Mucosa of rectum (tissue), 2 donors: ENCODE data around the gene TOM1.

Experiments
- H3K27ac ChIP-seq, 2 donors: one replicate each; pipeline ENCODE4 v1.7.0; 2013; ENCODE audit warnings: inconsistent platforms in 2 of 2, low read depth in 2 of 2, low read length in 2 of 2
- H3K27me3 ChIP-seq, 2 donors: one replicate each; pipeline ENCODE4 v1.7.0; 2013; ENCODE audit warnings: low read length in 2 of 2; ENCODE audit not compliant: control insufficient read depth in 2 of 2, insufficient read depth in 2 of 2
- H3K36me3 ChIP-seq, 2 donors: one replicate each; pipeline ENCODE4 v1.7.0; 2013; ENCODE audit warnings: low read length in 2 of 2; ENCODE audit not compliant: control insufficient read depth in 2 of 2, insufficient read depth in 2 of 2
- H3K4me1 ChIP-seq, 2 donors: one replicate each; pipeline ENCODE4 v1.7.0; 2013; ENCODE audit warnings: low read length in 2 of 2, mild to moderate bottlenecking in 1 of 2; ENCODE audit not compliant: control insufficient read depth in 2 of 2, insufficient read depth in 2 of 2
- H3K4me3 ChIP-seq, 2 donors: one replicate each; pipeline ENCODE4 v1.7.0; 2013; ENCODE audit warnings: low read length in 2 of 2
- H3K9ac ChIP-seq, 2 donors: one replicate each; pipeline ENCODE4 v1.7.0; 2013; ENCODE audit warnings: low read length in 2 of 2, low read depth in 1 of 2, mild to moderate bottlenecking in 1 of 2
- H3K9me3 ChIP-seq, 2 donors: one replicate each; pipeline ENCODE4 v1.7.0; 2013; ENCODE audit warnings: low read length in 2 of 2; ENCODE audit not compliant: control insufficient read depth in 2 of 2
- donor health status: healthy.
- donor health status: Normal muscosa, but diverticular disease.

Gene TOM1

GRCh38 chr22:35380013-35380412, 80.3 kb downstream of the TOM1 start:
- no peaks in the 10 kb centered on the region for H3K9me3 ChIP-seq
- H3K36me3 ChIP-seq: peaks cover 6 to 12% of the 10 kb centered on the region in 2 donors
- no peak overlapping the region for H3K4me3 ChIP-seq
- H3K9ac ChIP-seq: peak overlapping the region; percentile 1 to 75
- H3K27me3 ChIP-seq: no peaks in the 10 kb centered on the region
- H3K4me1 ChIP-seq: peaks cover 46 to 47% of the 10 kb centered on the region in 2 donors
- H3K27ac ChIP-seq: peak overlapping the region; percentile 81 to 87

- H3K4me3 ChIP-seq: peak within 1 kb of the TSS; percentile 74 to 76
- H3K27ac ChIP-seq: peak within 1 kb of the TSS; percentile 81 to 87
- H3K27me3 ChIP-seq: no peaks in the 10 kb centered on the region
- no peaks in the 10 kb centered on the region for H3K9me3 ChIP-seq
- H3K4me1 ChIP-seq: peaks cover 46 to 47% of the 10 kb centered on the region in 2 donors
- H3K36me3 ChIP-seq: peaks cover 6 to 14% of the 10 kb centered on the region in 2 donors
- peak within 1 kb of the TSS; percentile 74 to 75 for H3K9ac ChIP-seq
These were observed 81.1 kb downstream of the TOM1 start, which contains the start of gene HMOX1 for GRCh38 chr22:35380537-35381423. Gene HMOX1 (plus strand): TSS chr22:35381096. CDS start chr22:35381174, 78 bp downstream.

GRCh38 chr22:35381424-35382009, 81.8 kb downstream of the TOM1 start:
- H3K4me3 ChIP-seq: peak overlapping the region; percentile 74 to 76
- peaks cover 43 to 45% of the 10 kb centered on the region in 2 donors for H3K4me1 ChIP-seq
- H3K27ac ChIP-seq: peak overlapping the region; percentile 81 to 87
- H3K9me3 ChIP-seq: no peaks in the 10 kb centered on the region
- H3K9ac ChIP-seq: peak overlapping the region; percentile 74 to 75
- peaks cover 8 to 16% of the 10 kb centered on the region in 2 donors for H3K36me3 ChIP-seq
- no peaks in the 10 kb centered on the region for H3K27me3 ChIP-seq

GRCh38 chr22:35383679-35384071, 84.0 kb downstream of the TOM1 start:
- Histone ChIP-seq H3K4me3 (peak overlapping the region; percentile 11 to 41), H3K36me3 (peaks cover 17 to 27% of the 10 kb centered on the region in 2 donors), H3K9ac (no peak overlapping the region), H3K27me3 (no peaks in the 10 kb centered on the region), H3K9me3 (no peaks in the 10 kb centered on the region), H3K4me1 (peaks cover 23% of the 10 kb centered on the region in 2 donors), H3K27ac (no peak overlapping the region)

- Histone ChIP-seq H3K36me3 (peaks cover 17 to 30% of the 10 kb centered on the region in 2 donors), H3K9me3 (no peaks in the 10 kb centered on the region), H3K27me3 (no peaks in the 10 kb centered on the region), H3K9ac (no peak overlapping the region), H3K4me1 (peaks cover 16 to 21% of the 10 kb centered on the region in 2 donors), H3K27ac (no peak overlapping the region), H3K4me3 (no peak overlapping the region)
These were observed 84.8 kb downstream of the TOM1 start for GRCh38 chr22:35384527-35384926.

GRCh38 chr22:35384975-35385588, 85.4 kb downstream of the TOM1 start:
- H3K36me3 ChIP-seq: peaks cover 19 to 30% of the 10 kb centered on the region in 2 donors
- H3K9ac ChIP-seq: no peak overlapping the region
- no peaks in the 10 kb centered on the region for H3K9me3 ChIP-seq
- H3K4me1 ChIP-seq: peaks cover 12 to 17% of the 10 kb centered on the region in 2 donors
- no peaks in the 10 kb centered on the region for H3K27me3 ChIP-seq
- no peak overlapping the region for H3K27ac ChIP-seq
- no peak overlapping the region for H3K4me3 ChIP-seq

- H3K27me3 ChIP-seq: no peaks in the 10 kb centered on the region
- peaks cover 0 to 3% of the 10 kb centered on the region in 2 donors for H3K4me1 ChIP-seq
- peaks cover 21 to 30% of the 10 kb centered on the region in 2 donors for H3K36me3 ChIP-seq
- no peak overlapping the region for H3K9ac ChIP-seq
- H3K27ac ChIP-seq: no peak overlapping the region
- no peaks in the 10 kb centered on the region for H3K9me3 ChIP-seq
- H3K4me3 ChIP-seq: no peak overlapping the region
These were observed 87.1 kb downstream of the TOM1 start for GRCh38 chr22:35386670-35387288.

- H3K27me3 ChIP-seq: no peaks in the 10 kb centered on the region
- H3K27ac ChIP-seq: no peak overlapping the region
- H3K4me3 ChIP-seq: no peak overlapping the region
- no peaks in the 10 kb centered on the region for H3K4me1 ChIP-seq
- peaks cover 22 to 24% of the 10 kb centered on the region in 2 donors for H3K36me3 ChIP-seq
- no peak overlapping the region for H3K9ac ChIP-seq
- no peaks in the 10 kb centered on the region for H3K9me3 ChIP-seq
These were observed 91.2 kb downstream of the TOM1 start for GRCh38 chr22:35390933-35391332.

GRCh38 chr22:35392357-35392756, 92.7 kb downstream of the TOM1 start:
- no peaks in the 10 kb centered on the region for H3K4me1 ChIP-seq
- no peaks in the 10 kb centered on the region for H3K9me3 ChIP-seq
- H3K27me3 ChIP-seq: no peaks in the 10 kb centered on the region
- H3K9ac ChIP-seq: no peak overlapping the region
- H3K4me3 ChIP-seq: no peak overlapping the region
- peaks cover 12 to 13% of the 10 kb centered on the region in 2 donors for H3K36me3 ChIP-seq
- no peak overlapping the region for H3K27ac ChIP-seq
